HG02885 (cell line): ENCODE results near the gene SLC66A1.

ENCODE experiments used
- ATAC-seq: cut with Tn5 transposase; IDR thresholded peaks from one replicate; pipeline ENCODE4 v1.9.1; 2021; ENCODE audit warnings: mild to moderate bottlenecking; ENCODE audit not compliant: unreplicated experiment, poor library complexity

The SLC66A1 gene

GRCh38 chr1:19323987-19324664 is 12.0 kb downstream of the SLC66A1 start:
- no peak for ATAC-seq

GRCh38 chr1:19324665-19324990 is 12.5 kb downstream of the SLC66A1 start:
- no peak for ATAC-seq

- ATAC-seq = no peak
These were observed 13.3 kb downstream of the SLC66A1 start for GRCh38 chr1:19325368-19325957.

GRCh38 chr1:19325958-19326747 is 14.0 kb downstream of the SLC66A1 start:
- ATAC-seq = no peak

GRCh38 chr1:19326748-19327065 is 14.6 kb downstream of the SLC66A1 start:
- no peak for ATAC-seq

GRCh38 chr1:19327301-19327700 is 15.2 kb downstream of the SLC66A1 start:
- ATAC-seq = no peak

GRCh38 chr1:19327736-19328135 is 15.6 kb downstream of the SLC66A1 start:
- ATAC-seq = no peak

GRCh38 chr1:19328486-19328885 is 16.4 kb downstream of the SLC66A1 start:
- no peak for ATAC-seq

- no peak for ATAC-seq
These were observed 17.1 kb downstream of the SLC66A1 start for GRCh38 chr1:19329188-19329587.

- ATAC-seq = no peak
These were observed 17.5 kb downstream of the SLC66A1 start for GRCh38 chr1:19329611-19330010.

- ATAC-seq = no peak
These were observed 18.5 kb downstream of the SLC66A1 start for GRCh38 chr1:19330449-19331135.

GRCh38 chr1:19331262-19331878 is 19.2 kb downstream of the SLC66A1 start:
- ATAC-seq = no peak

GRCh38 chr1:19332832-19333231 is 20.7 kb downstream of the SLC66A1 start:
- no peak for ATAC-seq

- no peak for ATAC-seq
These were observed 21.6 kb downstream of the SLC66A1 start for GRCh38 chr1:19333587-19334354.

- no peak for ATAC-seq
These were observed 24.4 kb downstream of the SLC66A1 start for GRCh38 chr1:19336543-19336942.

- no peak for ATAC-seq
These were observed 25.2 kb downstream of the SLC66A1 start for GRCh38 chr1:19337289-19337688.

GRCh38 chr1:19338323-19338762 is 26.2 kb downstream of the SLC66A1 start:
- ATAC-seq = no peak

GRCh38 chr1:19339214-19339861 is 27.2 kb downstream of the SLC66A1 start:
- no peak for ATAC-seq

GRCh38 chr1:19340387-19340937 is 28.3 kb downstream of the SLC66A1 start:
- ATAC-seq = no peak
